Measurements from ENCODE around the gene SUOX.
"Not testable (repeated sequence)": the region's sequence is repeated elsewhere in the genome, so short reads cannot be mapped to it uniquely, and the experiment has no call there.

The SUOX gene

DNA sequence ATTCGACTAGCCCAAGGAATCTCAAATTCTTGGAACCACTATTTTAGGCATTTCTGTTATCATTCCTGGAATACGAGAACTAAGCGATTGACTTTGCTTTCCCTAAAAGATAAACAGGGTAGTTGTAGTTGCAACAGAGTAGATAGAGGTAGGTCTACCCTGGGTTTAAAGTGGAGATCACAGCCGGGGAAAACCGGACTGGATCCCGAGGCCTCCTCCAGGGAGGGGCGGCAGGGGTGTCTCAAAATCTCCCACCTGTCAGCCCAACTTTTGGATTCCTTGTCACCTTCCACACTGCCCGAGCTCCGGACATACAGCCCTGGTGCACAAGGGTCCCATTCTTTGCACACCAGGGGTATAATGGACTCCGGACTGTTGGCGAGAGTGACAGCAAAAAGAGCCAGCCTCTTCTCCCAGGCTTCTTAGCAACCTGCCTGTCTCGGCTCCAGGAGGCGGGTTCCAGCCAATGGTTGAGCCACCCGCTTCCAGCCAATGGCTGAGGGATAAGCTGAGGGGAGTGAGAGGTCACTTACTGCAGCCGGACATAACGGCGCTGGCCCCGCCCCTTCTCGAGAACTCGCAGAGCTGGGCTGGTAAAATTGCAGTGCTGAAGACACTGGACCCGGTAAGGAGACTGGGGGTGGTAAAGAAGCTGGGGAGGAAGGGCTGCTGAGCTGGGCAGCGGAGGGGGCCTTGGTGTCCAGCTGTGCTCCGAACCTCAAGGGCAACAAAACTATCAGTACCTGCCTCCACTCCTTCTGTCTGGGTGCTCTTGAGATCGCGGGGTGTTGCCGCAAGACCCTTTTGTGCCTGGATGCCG lies at the start of gene SUOX:
Gene SUOX (plus strand): TSS at position 562 of the 820 bp plus-strand sequence. CDS start 4,946 bp downstream, outside the sequence.
- DNase-seq = peak; percentile 42 to 81

DNA sequence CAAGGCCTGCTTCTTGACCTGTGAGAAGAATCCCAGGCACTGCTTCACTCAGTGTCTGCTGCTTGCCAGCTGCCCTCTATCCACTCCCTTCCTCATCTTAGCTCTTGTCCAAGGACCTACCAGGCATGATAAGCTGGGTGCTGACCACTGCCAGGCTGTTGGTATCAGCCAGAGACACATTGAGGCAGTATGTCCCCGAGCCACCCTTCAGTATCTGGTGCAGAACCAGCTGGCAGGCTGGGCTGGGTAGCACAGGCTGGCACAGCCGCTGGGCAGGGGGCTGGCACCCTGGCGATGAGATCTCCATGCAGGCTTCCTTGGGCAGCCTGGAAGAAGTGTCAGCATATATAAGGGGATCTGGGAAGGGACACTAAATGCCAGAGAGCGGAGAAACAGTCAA lies 41.7 kb upstream of the SUOX start:
- no peak for DNase-seq

DNA sequence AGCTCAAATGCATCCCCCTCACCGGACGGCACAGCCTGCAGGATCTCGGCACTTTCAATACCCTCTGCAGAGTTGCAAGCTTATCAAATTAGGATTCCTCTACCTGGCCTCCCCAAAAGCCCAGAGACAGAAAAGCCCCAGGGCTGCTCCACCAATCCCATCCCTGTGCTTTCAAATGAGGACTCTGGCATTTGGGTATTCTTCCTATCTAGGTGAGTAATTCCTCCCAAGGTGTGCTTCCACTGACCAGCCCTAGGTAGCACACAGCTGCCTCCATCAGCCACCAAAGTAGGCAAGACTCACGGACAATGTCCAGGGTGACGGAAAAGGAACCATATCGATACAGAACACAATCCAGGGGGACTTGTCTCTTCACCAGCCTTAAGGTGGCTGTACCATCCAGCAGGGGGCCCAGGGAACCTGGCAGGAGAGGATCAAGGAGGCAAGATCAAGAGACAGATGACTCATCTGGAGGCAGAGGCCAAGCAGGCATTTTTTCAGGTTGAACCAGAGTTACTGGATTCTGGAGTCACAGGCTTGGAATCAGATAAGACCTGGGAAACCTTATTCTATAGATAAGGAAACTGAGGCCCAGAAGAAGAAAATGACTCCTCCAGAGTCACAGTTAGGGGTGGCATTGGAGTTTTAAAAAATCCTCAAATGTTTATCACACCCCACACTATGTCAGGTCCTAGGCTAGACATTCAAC lies 41.1 kb upstream of the SUOX start:
- peak; percentile 30 to 44 for DNase-seq

DNA sequence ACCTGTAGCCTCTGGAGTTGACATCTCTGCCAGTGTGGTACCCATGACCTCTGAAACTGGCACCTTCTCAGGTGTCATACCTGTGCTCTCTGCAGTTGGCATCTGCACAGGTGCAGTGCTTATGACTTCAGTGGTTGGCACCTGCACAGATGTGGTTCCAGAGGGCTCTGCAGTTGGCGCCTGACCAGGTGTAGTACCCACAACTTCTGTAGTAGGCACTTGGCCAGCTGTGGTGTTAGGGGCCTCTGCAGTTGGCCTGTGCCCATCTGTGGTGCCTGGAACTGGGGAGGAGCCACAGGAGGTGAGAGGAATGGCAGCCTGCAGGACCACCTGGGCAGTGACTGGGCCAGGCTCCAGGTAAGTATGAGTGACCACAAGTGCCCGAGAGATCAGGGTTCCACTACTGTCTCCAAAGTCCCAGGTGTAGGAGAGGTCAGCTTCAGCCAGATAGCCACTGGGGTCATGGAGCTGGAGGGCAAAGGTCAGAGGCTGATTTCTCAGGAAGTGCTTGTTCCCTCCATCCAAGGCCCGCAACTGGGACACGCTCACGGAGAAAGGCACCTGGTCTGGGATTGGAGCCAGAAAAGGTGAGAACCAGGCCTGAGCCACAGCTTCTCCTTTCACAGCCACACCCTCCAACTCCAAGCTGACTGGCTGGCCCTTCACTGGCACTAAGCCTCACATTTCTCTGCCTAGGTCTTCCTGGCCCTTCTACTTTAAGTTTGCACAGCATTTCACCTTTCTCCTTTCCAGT lies 39.8 kb upstream of the SUOX start:
- no peak for DNase-seq

DNA sequence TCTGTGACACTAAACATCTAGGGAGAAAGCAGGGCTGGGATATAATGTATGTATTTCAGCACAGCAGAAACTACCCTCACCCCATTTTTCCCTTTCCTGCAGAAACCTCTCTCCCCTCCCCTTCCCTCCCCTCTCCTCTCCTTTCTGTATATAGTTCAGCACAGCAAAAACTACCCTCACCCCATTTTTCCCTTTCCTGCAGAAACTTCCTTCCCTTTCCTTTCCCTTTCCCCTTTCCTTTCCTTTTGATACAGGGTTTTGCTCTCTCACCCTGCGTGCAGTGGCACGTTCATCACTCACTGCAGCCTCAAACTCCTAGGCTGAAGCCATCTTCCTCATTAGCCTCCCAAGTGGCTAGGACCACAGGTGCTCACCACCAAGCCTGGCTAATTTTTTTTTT lies 33.3 kb upstream of the SUOX start:
- no peak for DNase-seq

DNA sequence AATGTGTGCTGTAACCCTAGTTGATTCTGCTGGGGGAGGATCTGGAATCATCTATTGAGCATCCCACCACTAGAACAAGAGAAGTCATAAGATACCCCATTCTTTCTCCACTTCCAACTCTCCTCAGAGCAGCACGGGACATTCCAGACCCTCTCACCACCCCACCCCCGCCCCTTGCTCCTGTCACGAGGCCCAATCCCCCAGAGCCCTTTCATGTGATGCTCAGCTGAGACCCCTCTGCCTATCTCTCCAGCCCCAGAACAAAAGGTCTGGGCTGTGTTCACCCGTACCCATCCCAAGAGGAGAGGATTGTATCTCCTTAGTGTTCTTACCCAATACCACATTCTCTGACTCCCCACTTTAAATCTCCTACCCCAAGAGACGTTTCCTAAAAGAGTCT lies 31.8 kb upstream of the SUOX start:
- DNase-seq = no peak

DNA sequence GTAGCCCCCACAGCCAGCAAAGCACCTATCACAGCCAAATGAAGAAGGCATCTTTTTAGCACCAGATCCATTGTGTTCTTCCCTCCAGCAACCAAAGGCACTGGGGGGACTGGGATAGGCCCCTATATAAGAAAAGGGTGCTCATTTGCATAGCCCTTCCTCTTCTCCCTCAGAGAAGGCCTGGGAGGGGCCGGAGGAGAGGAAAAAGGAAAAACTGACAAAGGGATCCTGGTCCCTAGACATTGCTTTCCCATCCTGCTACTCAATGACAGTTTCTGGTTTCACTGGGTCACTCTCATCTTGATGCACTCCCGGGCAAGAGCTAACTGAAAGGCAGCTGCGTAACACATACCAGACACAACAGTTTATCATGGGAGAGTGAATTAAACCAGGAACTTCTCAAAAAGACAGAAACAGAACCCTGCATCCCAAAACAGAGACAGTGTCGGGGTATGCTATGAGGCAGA lies 31.1 kb upstream of the SUOX start, which contains the start of gene PMEL:
Gene PMEL (minus strand): TSS at position 102 of the 467 bp plus-strand sequence. CDS start 31 bp downstream, at position 71.
- DNase-seq = no peak

DNA sequence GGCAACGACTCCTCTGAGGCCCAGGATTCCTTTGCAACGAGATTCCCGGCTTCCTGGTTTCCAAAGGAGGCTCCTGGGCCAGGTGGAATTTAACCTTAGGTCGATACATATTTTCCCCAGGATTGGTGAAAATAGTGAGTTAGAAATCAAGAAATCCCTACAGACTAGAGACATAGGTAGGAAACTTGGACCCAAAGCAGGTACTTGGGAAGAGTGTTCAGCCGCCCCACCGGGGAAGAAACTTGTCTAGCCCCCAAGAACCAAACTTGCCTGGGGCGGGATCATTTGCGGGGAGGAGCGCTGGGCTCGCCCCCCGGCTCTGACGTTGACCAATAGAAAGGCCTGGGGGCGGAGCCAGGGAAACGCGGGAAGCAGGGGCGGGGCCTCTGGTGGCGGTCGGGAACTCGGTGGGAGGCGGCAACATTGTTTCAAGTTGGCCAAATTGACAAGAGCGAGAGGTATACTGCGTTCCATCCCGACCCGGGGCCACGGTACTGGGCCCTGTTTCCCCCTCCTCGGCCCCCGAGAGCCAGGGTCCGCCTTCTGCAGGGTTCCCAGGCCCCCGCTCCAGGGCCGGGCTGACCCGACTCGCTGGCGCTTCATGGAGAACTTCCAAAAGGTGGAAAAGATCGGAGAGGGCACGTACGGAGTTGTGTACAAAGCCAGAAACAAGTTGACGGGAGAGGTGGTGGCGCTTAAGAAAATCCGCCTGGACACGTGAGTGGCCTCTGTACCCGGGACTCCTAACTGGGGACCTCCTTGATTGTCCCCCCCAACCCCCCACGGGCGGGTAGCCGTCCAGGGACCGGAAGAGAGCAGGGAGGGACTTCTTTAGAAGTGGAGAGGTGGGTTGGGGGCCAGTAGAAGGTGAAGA lies 30.4 kb upstream of the SUOX start, which contains the start of gene CDK2:
Gene CDK2 (plus strand): TSS at position 423 of the 874 bp plus-strand sequence. CDS start 179 bp downstream, at position 602.
- peak; percentile 85 to 90 for DNase-seq

DNA sequence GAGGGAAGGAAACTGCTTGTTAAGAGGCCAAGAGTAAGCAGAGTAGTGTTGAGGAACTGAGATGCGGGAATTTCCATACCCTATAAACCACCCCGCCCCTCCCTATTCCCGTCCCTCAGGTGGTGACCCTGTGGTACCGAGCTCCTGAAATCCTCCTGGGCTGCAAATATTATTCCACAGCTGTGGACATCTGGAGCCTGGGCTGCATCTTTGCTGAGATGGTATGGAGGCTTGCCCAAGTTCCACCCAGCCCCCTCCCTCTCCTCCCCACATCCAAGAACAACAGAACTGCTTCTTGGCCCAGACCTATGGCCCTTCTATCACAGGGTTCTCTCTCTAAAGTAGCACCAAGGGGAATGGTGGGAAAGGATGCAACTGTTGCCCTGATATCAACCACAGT lies 27.7 kb upstream of the SUOX start:
- no peak for DNase-seq

DNA sequence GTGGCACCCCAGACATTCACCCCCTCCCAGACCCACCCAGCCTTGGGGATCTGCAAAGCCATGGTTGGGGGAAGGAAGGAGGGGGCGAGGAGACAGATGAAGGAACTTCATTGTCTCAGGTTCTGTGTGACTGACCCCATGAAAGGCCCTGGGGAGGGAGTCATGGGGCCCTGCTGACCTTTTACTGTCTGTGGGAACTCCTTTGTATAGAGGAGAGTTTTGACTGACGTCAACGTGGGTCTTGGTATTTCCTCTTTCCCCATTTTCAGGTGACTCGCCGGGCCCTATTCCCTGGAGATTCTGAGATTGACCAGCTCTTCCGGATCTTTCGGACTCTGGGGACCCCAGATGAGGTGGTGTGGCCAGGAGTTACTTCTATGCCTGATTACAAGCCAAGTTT lies 26.3 kb upstream of the SUOX start:
- DNase-seq = no peak

DNA sequence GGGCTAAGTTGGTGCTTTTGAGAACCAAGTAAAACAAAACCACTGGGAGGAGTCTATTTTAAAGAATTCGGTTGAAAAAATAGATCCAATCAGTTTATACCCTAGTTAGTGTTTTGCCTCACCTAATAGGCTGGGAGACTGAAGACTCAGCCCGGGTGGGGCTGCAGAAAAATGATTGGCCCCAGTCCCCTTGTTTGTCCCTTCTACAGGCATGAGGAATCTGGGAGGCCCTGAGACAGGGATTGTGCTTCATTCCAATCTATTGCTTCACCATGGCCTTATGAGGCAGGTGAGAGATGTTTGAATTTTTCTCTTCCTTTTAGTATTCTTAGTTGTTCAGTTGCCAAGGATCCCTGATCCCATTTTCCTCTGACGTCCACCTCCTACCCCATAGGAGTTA lies 25.0 kb upstream of the SUOX start:
- DNase-seq = no peak

DNA sequence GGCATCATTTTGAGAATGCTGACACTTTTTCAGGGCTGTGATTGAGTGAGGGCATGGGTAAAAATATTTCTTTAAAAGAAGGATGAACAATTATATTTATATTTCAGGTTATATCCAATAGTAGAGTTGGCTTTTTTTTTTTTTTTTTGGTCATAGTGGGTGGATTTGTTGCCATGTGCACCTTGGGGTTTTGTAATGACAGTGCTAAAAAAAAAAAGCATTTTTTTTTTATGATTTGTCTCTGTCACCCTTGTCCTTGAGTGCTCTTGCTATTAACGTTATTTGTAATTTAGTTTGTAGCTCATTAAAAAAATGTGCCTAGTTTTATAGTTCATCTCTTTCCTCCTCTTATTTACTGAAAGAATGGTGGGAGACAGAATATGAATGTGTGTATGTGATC lies 24.6 kb upstream of the SUOX start:
- no peak for DNase-seq

DNA sequence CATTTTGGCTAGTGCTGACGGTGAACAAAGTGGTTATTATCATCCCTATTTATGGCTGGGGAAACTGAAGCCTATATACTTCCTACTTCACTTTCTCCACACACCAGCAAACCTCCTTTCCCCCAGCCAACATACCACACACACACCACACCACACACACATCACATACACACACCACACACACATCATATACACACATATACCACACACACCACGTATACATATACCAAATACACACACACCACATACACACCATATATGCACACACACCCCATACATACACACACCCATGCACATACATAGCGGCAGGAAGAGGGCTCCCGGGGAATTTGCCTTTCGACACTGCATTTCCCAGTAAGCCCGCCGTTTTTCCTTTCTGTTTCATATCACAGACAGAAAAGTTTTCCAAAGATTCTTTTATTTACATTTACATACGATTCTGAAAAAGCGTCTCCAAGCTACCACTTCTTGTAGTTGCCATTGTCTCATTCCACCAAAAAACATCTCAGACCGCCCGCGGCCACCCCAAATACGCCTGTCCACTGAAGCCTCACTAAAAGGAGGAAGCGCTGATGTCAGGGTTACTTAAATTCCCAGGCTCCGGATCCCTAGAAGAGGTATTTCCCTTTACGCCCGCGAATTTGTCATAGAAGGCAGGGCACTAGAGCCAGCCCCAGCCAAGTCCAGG lies 24.0 kb upstream of the SUOX start:
- DNase-seq = peak; percentile 26 to 40

DNA sequence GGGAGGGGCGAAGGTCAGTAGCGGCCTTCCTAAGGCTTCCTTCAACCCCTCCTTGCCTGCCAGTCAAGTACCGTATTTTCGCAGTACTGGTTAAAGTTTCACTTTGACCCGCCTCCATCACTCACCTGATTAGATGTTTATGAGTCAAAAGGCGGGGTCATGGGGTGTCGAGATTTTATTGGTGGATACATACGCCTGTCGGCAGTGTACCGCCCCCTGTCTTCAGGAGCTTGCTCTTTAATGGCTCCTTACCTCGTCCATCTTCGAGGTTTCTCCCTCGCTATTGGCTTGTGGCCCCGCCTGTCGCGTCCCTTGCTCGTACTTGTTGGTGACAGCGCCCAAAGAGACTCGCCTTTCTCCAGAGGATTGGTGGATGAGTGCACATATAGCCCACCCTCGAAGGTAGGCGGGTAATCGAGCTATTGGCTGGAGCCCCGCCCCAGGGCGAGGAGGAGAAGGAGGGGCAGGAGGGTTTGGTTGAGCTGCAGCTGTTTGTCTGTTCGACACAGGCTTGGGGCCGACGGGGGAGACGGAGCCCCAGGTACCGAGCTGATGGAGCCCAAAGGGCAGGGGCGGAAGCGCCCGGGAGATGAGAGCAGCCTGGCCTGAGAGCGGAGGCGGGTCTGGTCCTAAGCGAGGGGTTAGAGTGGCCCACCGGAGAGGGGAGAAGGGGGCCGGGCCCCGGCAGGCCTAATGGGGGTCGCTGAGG lies 23.3 kb upstream of the SUOX start, which contains the start of gene RAB5B:
Gene RAB5B (plus strand): TSS at position 480 of the 709 bp plus-strand sequence. CDS start 12,883 bp downstream, outside the sequence.
- DNase-seq = peak; percentile 100

DNA sequence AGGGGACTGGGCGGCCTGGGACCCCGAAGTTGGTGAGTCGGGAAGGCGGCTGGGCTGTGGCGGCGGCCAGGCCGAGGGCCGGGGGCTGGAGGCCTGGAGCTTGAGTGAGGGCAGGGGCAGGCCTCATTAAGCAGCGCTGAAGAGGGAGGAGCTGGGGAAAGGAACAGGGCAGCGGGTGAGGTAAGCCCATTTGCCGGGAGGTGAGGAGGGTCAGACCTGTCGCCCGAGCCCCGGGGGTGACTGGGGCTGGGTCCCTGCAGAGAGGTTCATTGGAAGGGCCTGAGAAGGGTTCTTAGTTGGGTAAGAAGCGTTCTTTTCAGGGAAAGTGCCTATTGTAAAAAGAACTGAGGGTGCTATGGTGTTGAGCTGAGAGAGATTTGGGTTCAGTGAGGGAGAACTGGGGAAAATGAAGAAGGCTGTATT lies 22.8 kb upstream of the SUOX start:
- peak; percentile 38 to 41 for DNase-seq

DNA sequence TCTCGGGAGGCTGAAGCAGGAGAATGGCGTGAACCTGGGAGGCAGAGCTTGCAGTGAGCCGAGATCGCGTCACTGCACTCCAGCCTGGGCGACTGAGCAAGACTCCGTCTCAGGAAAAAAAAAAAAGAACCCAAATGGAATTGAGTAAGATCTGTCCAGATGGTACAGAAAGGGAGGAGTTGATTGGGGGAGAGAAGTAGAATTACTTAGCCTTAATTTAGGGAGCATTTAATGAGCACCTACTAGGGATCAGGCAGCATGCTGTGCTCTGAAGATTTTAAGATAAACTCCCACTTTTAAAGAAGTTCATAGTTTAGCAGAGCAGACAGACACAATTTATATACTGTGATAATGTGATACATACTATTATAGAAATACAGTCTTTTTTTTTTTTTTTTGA lies 18.7 kb upstream of the SUOX start:
- no peak for DNase-seq

DNA sequence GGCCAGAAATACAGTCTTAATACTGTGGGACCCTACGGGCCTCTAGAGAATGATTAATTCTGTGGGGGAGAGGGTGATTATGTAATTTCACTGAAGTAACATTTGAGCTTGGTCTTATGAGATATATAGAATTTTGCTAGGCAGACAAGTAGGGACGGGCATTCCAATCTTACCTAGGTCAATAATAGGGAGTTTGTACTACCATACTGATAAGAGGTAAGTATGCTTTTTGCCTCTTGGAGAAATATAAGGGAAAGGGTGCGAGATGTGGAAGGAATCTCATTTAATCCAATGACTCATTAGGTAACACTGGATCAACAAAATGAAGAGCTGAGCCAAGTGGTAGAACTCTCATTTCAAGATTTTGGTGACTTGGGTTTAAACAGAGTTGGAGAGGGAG lies 18.0 kb upstream of the SUOX start:
- DNase-seq = no peak

DNA sequence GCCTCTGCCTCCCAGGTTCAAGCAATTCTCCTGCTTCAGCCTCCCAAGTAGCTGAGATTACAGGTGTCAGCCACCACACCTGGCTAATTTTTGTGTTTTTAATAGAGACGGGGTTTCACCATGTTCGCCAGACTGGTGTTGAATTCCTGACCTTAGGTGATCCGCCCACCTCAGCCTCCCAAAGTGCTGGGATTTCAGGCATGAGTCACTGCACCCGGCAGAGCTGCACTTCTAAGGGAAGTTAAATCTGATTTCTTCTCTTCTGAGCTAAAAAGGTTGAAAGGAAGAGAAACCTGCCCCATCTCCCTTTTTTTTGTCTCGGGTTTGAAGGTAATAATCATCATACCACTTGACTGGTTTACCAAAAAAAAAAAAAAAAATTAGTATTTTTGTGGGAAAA lies 15.2 kb upstream of the SUOX start:
- DNase-seq = not testable (repeated sequence)

DNA sequence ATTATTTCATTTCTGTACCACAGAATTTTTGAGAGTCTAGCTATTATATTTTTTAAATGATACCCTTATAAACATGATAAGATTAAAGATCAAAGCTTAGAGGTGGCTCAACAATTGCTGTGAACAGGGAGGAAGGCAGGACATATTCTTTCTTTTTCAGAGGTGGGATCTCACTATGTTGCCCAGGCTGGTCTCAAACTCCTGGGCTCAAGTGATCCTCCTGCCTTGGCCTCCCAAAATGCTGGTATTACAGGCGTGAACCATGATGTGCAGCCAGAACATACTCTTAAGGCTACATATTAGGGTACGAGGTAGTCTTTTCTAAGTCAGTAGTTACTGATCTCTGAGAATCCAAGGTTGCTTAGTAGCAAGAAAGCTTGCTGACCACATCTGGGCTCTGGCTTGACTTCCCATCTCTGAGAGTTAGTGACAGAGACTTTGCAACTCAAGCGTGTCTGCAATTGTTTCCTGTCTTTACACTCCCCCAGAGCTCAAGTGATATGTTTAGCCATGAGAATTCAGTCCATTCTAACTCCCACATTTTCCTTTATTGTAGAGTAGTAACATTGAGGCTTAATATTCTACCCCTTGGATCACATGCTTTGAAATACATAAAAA lies 14.6 kb upstream of the SUOX start:
- DNase-seq = no peak

DNA sequence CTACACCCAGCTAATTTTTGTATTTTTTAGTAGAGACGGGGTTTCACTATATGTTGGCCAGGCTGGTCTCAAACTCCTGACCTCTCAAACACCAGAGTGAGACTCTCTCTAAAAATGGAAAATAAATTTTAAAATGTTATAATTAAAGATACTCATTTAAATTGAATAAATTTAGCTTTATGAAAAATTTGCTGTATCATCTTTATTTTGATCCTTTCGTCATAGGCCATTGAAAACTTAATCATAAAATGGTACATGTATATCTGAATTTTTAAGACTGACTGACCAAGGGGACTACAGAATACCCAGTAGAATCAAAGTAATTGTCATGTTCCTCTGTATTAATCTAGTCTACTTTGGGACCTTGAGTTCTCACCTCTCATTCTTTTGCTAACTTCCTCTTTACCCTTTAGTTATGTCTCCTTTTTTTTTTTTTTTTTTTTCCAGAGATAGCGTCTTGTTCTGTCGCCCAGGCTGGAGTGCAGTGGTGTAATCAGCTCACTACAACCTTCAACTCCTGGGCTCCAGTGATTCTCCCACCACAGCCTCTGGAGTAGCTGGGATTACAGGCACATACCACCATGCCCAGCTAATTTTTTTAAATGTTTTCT lies 13.7 kb upstream of the SUOX start:
- DNase-seq = no peak

All from CD4-positive, alpha-beta T cell treated with Interleukin-1 beta for 1 hour (primary cell).